Panc1 (cell line): ENCODE measurements around the gene INVS. TPM values are rescaled to one million over a fixed set of nuclear protein-coding genes. Genes with fewer than 3 reads are reported as not detected.

Source experiments
- ATAC-seq: fragments of 200-7000 bp; cut with Tn5 transposase; 2 replicates; pipeline ENCODE4 v1.9.1; 2020; ENCODE audit warnings: mild to moderate bottlenecking, moderate library complexity
- BruUV-seq: library from RNA; stranded (reverse); fragments of 400-500 nt; replicated peaks from 2 replicates; lab custom pipeline; 2021; lab: Mats Ljungman, UMichigan
- CTCF ChIA-PET: fragments of 300-600 bp; sonication (Branson Sonifier 250); formaldehyde crosslinking; loops from one replicate; lab custom pipeline; 2022; ENCODE audit warnings: antibody characterized with exemption; lab: Charles Lee
- POLR2A ChIA-PET: fragments of 300-600 bp; sonication (Branson Sonifier 250); formaldehyde crosslinking; loops from one replicate; lab custom pipeline; 2022; ENCODE audit warnings: antibody characterized with exemption; lab: Charles Lee
- DNase-seq: peaks from one replicate; pipeline ENCODE4 v3.0.0-alpha.2; 2010; ENCODE audit warnings: low read depth, low spot score
- H3K27ac ChIP-seq: 2 replicates; pipeline ENCODE4 v1.5.1; 2011; ENCODE audit warnings: mild to moderate bottlenecking, low read length, inconsistent platforms
- H3K27me3 ChIP-seq: fragments of 200-500 bp; sonication (Bioruptor generic); 2 replicates; pipeline ENCODE4 v1.6.0; 2014; ENCODE audit warnings: low read length, inconsistent platforms; ENCODE audit not compliant: control insufficient read depth, insufficient read depth
- H3K36me3 ChIP-seq: fragments of 200-500 bp; sonication (Bioruptor generic); 2 replicates; pipeline ENCODE4 v1.5.1; 2014; ENCODE audit warnings: inconsistent platforms, mild to moderate bottlenecking, low read length, moderate library complexity; ENCODE audit not compliant: control insufficient read depth, insufficient read depth
- H3K4me1 ChIP-seq: 2 replicates; pipeline ENCODE4 v1.5.1; 2011; ENCODE audit warnings: inconsistent platforms, mild to moderate bottlenecking, low read length, moderate library complexity; ENCODE audit not compliant: control insufficient read depth, insufficient read depth
- H3K4me3 ChIP-seq, 2 experiments: 2 replicates each; pipeline ENCODE4 v1.5.1; 2011 to 2012; ENCODE audit warnings: low read depth in 2 of 2, low read length in 2 of 2, mild to moderate bottlenecking in 2 of 2, inconsistent platforms in 1 of 2, moderate library complexity in 1 of 2
- H3K9me3 ChIP-seq: fragments of 200-500 bp; sonication (Bioruptor generic); 2 replicates; pipeline ENCODE4 v1.5.1; 2014; ENCODE audit warnings: low read depth, mild to moderate bottlenecking, inconsistent platforms, low read length, moderate library complexity; ENCODE audit not compliant: control insufficient read depth, insufficient read depth
- CTCF ChIP-seq: fragments of 450-650 bp; IDR thresholded peaks from 2 replicates; pipeline ENCODE4 v1.5.1; 2017; ENCODE audit warnings: mild to moderate bottlenecking
- POLR2AphosphoS5 ChIP-seq: IDR thresholded peaks from 2 replicates; pipeline ENCODE4 v1.6.1; 2012; ENCODE audit warnings: mild to moderate bottlenecking, low read depth, low read length, moderate library complexity
- REST ChIP-seq, 2 experiments: IDR thresholded peaks; 2 replicates each; pipeline ENCODE4 v1.6.1; 2011 to 2012; ENCODE audit warnings: low read depth in 2 of 2, control low read depth in 1 of 2, low read length in 1 of 2, mild to moderate bottlenecking in 1 of 2, moderate library complexity in 1 of 2; ENCODE audit not compliant: insufficient read depth in 1 of 2
- SIN3A ChIP-seq: IDR thresholded peaks from 2 replicates; pipeline ENCODE4 v1.6.1; 2012; ENCODE audit warnings: low read depth, mild to moderate bottlenecking, low read length, moderate library complexity, borderline replicate concordance; ENCODE audit not compliant: insufficient read depth
- TCF7L2 ChIP-seq: IDR thresholded peaks from 2 replicates; pipeline ENCODE4 v1.6.1; 2011; ENCODE audit warnings: mild to moderate bottlenecking, low read depth, low read length, inconsistent platforms
- in situ Hi-C: cut with HindIII; loops from 2 replicates; pipeline ENCODE4 v1.10.0; 2016; ENCODE audit warnings: low sequenced_read_pairs, low pct_unique_long_range_greater_than_20kb
- intact Hi-C: fragments of 100-400 bp; cut with micrococcal nuclease; formaldehyde crosslinking; loops from one replicate; pipeline ENCODE4 v1.10.0; 2022; ENCODE audit not compliant: unreplicated experiment
- total RNA-seq: library from RNA; stranded (reverse); gene quantifications from one replicate; pipeline ENCODE4 v1.2.1, GENCODE V29; 2021; ENCODE audit not compliant: unreplicated experiment

The INVS gene
- total RNA-seq, 1 experiment from 2014 or later: 8.2 TPM

- no peak for TF ChIP-seq POLR2AphosphoS5
- TF ChIP-seq CTCF: no peak
- TF ChIP-seq SIN3A: no peak
- no peak for TF ChIP-seq REST (IDR thresholded peaks at IDR 0.05; ENCODE audit: insufficient read depth in 1 of 2, low read depth in 2 of 2, low read length in 1 of 2)
- no peak for TF ChIP-seq TCF7L2
- POLR2A ChIA-PET: no interaction called here
- Histone ChIP-seq H3K27me3 (no peaks in the 10 kb centered on the region), H3K27ac (no peak overlapping the region), H3K4me3 (no peak overlapping the region), H3K4me1 (no peaks in the 10 kb centered on the region), H3K36me3 (no peaks in the 10 kb centered on the region), H3K9me3 (no peaks in the 10 kb centered on the region)
- BruUV-seq: no TSS peak
- DNase-seq (no peak), ATAC-seq (no peak)
- intact Hi-C loops (no loop called here), in situ Hi-C loops (no loop called here)
- CTCF ChIA-PET: no interaction called here
Measured at GRCh38 chr9:100072805-100073204, 26.2 kb upstream of the INVS start.

- intact Hi-C loops: no loop called here
- ChIA-PET CTCF (no interaction called here), POLR2A (no interaction called here)
- DNase-seq: no peak
- no peak overlapping the region for H3K4me3 ChIP-seq
- H3K9me3 ChIP-seq: no peaks in the 10 kb centered on the region
- in situ Hi-C loops: no loop called here
- H3K4me1 ChIP-seq: no peaks in the 10 kb centered on the region
- TF ChIP-seq REST (IDR thresholded peaks at IDR 0.05; ENCODE audit: insufficient read depth in 1 of 2, low read depth in 2 of 2, low read length in 1 of 2): no peak
- no peak for TF ChIP-seq CTCF
- TF ChIP-seq TCF7L2: no peak
- no peak for TF ChIP-seq SIN3A
- no peak for TF ChIP-seq POLR2AphosphoS5
- H3K27ac ChIP-seq: no peak overlapping the region
- no peak for ATAC-seq
- H3K27me3 ChIP-seq: no peaks in the 10 kb centered on the region
- H3K36me3 ChIP-seq: no peaks in the 10 kb centered on the region
- BruUV-seq: no TSS peak
Measured at GRCh38 chr9:100074093-100074492, 24.9 kb upstream of the INVS start.
